Psoas muscle (tissue), 8 donors: ENCODE data around the gene TKFC. TPM values are rescaled to one million over a fixed set of nuclear protein-coding genes. Genes with fewer than 3 reads are reported as not detected.

Source experiments
- ATAC-seq, 4 donors: fragments of 200-7000 bp; cut with Tn5 transposase; one replicate each; pipeline ENCODE4 v1.9.1; 2020; ENCODE audit warnings: moderate library complexity in 3 of 4, mild to moderate bottlenecking in 2 of 4
- DNase-seq, 2 donors: peaks; one replicate each; pipeline ENCODE4 v3.0.0-alpha.2; 2020
- H3K27ac ChIP-seq: fragments of 200-600 bp; one replicate; pipeline ENCODE4 v1.8.0; 2022
- H3K27me3 ChIP-seq, 3 donors: fragments of 200-600 bp in 1 of 3; one replicate each; pipeline versions ENCODE4 v1.6.1 to v1.8.0; 2013 to 2022; ENCODE audit warnings: low read length in 2 of 3, mild to moderate bottlenecking in 2 of 3, moderate library complexity in 1 of 3; ENCODE audit not compliant: insufficient read depth in 3 of 3
- H3K36me3 ChIP-seq, 2 donors: fragments of 200-600 bp in 1 of 2; one replicate each; pipeline versions ENCODE4 v1.6.1 to v1.8.0; 2013 to 2022; ENCODE audit warnings: low read depth in 1 of 2, mild to moderate bottlenecking in 1 of 2, moderate library complexity in 1 of 2; ENCODE audit not compliant: insufficient read depth in 1 of 2
- H3K4me1 ChIP-seq: fragments of 200-600 bp; one replicate; pipeline ENCODE4 v1.8.0; 2022
- H3K4me3 ChIP-seq: fragments of 200-600 bp; one replicate; pipeline ENCODE4 v1.8.0; 2022; ENCODE audit warnings: mild to moderate bottlenecking
- H3K9me3 ChIP-seq: fragments of 200-600 bp; one replicate; pipeline ENCODE4 v1.8.0; 2022
- WGBS, 3 donors: extraction: QIAGEN DNeasy Blood & Tissue Kit; methylation state at CpG; one replicate each; pipeline versions ENCODE4 v1.1.6 to v1.1.7; 2013; 5-methylcytosine and 5-hydroxymethylcytosine counted together
- intact Hi-C, 2 donors: fragments of 100-400 bp; cut with DNase I; formaldehyde crosslinking; loops; one replicate each; pipeline versions ENCODE4 v1.11.0 to v1.14.2; 2022
- polyA plus RNA-seq, 3 donors: library from polyadenylated mRNA; stranded (reverse); fragments of 200-250 nt; gene quantifications; one replicate each; pipeline ENCODE4 v1.2.3, GENCODE V29; 2013
- total RNA-seq, 4 donors: library from RNA; stranded (reverse); fragmentation: NEBNext Ultra II Directional in 2 of 4; extraction: Animal tissue kit (Norgen Biotek cat#: 25700) in 2 of 4; gene quantifications; one replicate each; pipeline versions ENCODE4 v1.2.1 to v1.2.4, GENCODE V29; 2021 to 2023
- TF ChIP-seq, protein P1 (sequence below): fragments of 200-600 bp; IDR thresholded peaks from one replicate; pipeline ENCODE4 v1.8.0; 2022; ENCODE audit warnings: antibody characterized with exemption
- donor health status: healthy with polysubstance abuse.
- donor health status: DM: no; HTN: no; CAD: no; lungs with moderate emphysema.
- donor health status: Bipolar disorder and iron deficiency.
- donor health status: healthy.
- donor health status: DM: yes; HTN: yes; CAD: no.
- donor health status: DM: no; HTN: no; CAD: no.
- donor health status: DM: no; HTN: no; CAD: no.
- donor health status: DM: yes; HTN: yes; CAD: no.

Gene TKFC
- total and polyA plus RNA-seq, 7 donors = 7.2 to 30.4 (median 13.4) TPM

DNA sequence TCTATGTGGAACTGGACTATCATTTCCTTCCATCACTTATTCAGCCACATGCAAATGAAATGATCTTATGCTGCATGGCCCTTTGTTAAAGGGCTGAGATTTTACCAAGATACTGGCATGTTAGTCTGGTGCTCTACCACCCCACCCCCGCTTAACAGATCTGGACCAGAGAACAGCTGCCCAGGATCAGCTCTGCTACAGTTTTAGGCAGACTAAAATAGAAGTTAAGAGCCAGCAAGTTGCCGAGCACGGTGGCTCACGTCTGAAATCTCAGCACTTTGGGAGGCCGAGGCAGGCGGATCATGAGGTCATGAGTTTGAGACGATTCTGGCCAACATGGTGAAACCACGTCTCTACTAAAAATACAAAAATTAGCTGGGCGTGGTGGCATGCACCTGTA is 4.7 kb upstream of the TKFC start:
- peaks cover 2 to 71% of the 10 kb centered on the region in 2 donors for H3K36me3 ChIP-seq
- WGBS, 3 donors = 42 to 70% (median 55%) methylated on average over 9 of the region's 9 CpGs
- H3K27ac ChIP-seq = peak overlapping the region; percentile 61
- no peak for ATAC-seq
- no peaks in the 10 kb centered on the region for H3K27me3 ChIP-seq
- H3K9me3 ChIP-seq = no peaks in the 10 kb centered on the region
- intact Hi-C loops = no loop called here
- peaks cover 36% of the 10 kb centered on the region for H3K4me1 ChIP-seq
- H3K4me3 ChIP-seq = no peak overlapping the region
- TF ChIP-seq, protein P1, sequence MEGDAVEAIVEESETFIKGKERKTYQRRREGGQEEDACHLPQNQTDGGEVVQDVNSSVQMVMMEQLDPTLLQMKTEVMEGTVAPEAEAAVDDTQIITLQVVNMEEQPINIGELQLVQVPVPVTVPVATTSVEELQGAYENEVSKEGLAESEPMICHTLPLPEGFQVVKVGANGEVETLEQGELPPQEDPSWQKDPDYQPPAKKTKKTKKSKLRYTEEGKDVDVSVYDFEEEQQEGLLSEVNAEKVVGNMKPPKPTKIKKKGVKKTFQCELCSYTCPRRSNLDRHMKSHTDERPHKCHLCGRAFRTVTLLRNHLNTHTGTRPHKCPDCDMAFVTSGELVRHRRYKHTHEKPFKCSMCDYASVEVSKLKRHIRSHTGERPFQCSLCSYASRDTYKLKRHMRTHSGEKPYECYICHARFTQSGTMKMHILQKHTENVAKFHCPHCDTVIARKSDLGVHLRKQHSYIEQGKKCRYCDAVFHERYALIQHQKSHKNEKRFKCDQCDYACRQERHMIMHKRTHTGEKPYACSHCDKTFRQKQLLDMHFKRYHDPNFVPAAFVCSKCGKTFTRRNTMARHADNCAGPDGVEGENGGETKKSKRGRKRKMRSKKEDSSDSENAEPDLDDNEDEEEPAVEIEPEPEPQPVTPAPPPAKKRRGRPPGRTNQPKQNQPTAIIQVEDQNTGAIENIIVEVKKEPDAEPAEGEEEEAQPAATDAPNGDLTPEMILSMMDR = no peak
- DNase-seq = peak in 1 of 2 donors; percentile 50

DNA sequence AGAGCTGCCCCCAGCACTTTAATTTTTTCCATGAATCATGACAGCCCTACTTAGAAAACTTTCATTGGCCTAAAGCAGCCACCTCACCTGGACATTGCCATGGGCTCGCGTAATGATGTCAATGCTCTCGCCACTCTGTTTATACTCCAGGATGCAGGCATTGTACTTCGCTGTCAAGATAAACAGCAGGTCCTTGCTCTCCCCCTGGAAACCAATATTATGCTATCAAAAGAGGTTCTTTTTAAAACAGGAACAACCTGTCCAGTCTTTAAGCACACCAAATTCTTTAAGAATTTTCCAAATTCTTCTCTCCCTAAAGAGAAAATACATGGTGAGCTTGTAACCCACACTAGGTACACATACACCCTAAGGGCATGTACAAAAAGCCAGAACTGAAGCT is 3.2 kb upstream of the TKFC start:
- peaks cover 42% of the 10 kb centered on the region for H3K4me1 ChIP-seq
- DNase-seq = no peak
- intact Hi-C loops = no loop called here

DNA sequence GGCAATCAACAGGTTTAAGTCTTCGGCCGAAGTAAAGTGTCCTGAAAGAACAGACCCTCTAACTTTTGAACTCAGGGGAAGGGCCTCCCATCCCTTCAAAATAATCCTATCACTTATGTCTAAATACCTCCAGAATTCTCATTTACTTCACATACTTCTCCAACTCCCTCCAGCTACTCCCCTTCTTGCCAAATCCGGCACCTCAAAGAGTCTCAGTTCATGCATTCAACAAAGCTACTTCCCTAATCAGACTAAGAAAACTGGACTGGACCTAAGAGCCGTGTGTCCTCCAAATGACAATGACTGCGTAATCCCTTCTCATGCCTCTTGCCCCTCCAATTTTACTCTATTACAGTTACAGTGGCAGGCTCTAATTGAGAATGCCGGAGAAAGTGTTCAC is 1.4 kb upstream of the TKFC start:
- H3K9me3 ChIP-seq = no peaks in the 10 kb centered on the region
- peaks cover 2 to 38% of the 10 kb centered on the region in 2 donors for H3K36me3 ChIP-seq
- H3K27me3 ChIP-seq = no peaks in the 10 kb centered on the region
- WGBS, 3 donors = 55 to 62% (median 61%) methylated on average over 6 of the region's 6 CpGs
- intact Hi-C loops = no loop called here
- H3K4me3 ChIP-seq = peak overlapping the region; percentile 95
- DNase-seq = no peak
- ATAC-seq = no peak
- peaks cover 34% of the 10 kb centered on the region for H3K4me1 ChIP-seq
- TF ChIP-seq, protein P1 = no peak
- H3K27ac ChIP-seq = peak overlapping the region; percentile 97

More for the DNA sequence above, 3.2 kb upstream of the TKFC start:
- TF ChIP-seq, protein P1 = no peak
- Histone ChIP-seq H3K36me3 (peaks cover 2 to 56% of the 10 kb centered on the region in 2 donors), H3K9me3 (no peaks in the 10 kb centered on the region), H3K27ac (peak overlapping the region; percentile 27), H3K27me3 (no peaks in the 10 kb centered on the region), H3K4me3 (no peak overlapping the region)
- 91 to 96% (median 94%) methylated on average over 4 of the region's 4 CpGs for WGBS, 3 donors
- no peak for ATAC-seq

GRCh38 chr11:61332281-61332796 is 689 bp upstream of the TKFC start:
- TF ChIP-seq, protein P1 = no peak
- Histone ChIP-seq H3K4me3 (peak overlapping the region; percentile 95), H3K27me3 (no peaks in the 10 kb centered on the region), H3K9me3 (no peaks in the 10 kb centered on the region), H3K36me3 (peaks cover 2 to 31% of the 10 kb centered on the region in 2 donors), H3K4me1 (peaks cover 27% of the 10 kb centered on the region), H3K27ac (peak overlapping the region; percentile 97)
- WGBS, 3 donors = 0 to 2% (median 1%) methylated on average over 23 to 24 of the region's 24 CpGs
- DNase-seq (no peak), ATAC-seq (peak in 2 of 4 donors; percentile 16 to 21)
- intact Hi-C loops = no loop called here
